Measurements from ENCODE around the gene KLHL22.

DNA sequence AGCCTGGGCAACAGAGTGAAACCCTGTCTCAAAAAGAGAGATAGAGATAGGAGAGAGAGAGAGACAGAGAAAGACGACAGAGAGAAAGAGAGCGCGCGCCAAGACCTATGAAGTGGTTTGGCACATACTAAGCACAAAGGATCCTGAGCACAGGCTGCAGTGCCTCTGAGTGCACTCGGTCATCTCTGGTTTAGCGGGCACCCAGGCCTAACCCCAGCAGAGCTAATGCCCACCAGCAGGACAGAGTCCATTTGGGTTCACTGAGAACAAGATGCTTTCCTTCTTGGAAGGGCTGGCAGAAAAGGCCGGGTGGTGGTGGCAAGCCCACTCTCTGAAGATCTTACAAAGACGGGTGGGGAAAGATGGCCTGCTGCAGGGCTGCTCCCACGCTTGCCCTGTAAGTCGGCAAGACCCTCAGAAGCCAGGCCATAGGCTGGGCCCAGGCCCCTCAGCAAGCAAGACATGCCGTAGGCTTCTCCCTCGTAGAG is 61.3 kb downstream of the KLHL22 start:
- TF ChIP-seq, protein P1, sequence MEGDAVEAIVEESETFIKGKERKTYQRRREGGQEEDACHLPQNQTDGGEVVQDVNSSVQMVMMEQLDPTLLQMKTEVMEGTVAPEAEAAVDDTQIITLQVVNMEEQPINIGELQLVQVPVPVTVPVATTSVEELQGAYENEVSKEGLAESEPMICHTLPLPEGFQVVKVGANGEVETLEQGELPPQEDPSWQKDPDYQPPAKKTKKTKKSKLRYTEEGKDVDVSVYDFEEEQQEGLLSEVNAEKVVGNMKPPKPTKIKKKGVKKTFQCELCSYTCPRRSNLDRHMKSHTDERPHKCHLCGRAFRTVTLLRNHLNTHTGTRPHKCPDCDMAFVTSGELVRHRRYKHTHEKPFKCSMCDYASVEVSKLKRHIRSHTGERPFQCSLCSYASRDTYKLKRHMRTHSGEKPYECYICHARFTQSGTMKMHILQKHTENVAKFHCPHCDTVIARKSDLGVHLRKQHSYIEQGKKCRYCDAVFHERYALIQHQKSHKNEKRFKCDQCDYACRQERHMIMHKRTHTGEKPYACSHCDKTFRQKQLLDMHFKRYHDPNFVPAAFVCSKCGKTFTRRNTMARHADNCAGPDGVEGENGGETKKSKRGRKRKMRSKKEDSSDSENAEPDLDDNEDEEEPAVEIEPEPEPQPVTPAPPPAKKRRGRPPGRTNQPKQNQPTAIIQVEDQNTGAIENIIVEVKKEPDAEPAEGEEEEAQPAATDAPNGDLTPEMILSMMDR (conservative IDR thresholded peaks at IDR 0.05; ENCODE audit: low read depth, low read length) = no peak
- no peak for TF ChIP-seq EZH2 (IDR thresholded peaks at IDR 0.05; ENCODE audit: borderline replicate concordance, low read depth, low read length, poor library complexity, severe bottlenecking)
